ENCODE measurements around the gene ATP9B.

DNA sequence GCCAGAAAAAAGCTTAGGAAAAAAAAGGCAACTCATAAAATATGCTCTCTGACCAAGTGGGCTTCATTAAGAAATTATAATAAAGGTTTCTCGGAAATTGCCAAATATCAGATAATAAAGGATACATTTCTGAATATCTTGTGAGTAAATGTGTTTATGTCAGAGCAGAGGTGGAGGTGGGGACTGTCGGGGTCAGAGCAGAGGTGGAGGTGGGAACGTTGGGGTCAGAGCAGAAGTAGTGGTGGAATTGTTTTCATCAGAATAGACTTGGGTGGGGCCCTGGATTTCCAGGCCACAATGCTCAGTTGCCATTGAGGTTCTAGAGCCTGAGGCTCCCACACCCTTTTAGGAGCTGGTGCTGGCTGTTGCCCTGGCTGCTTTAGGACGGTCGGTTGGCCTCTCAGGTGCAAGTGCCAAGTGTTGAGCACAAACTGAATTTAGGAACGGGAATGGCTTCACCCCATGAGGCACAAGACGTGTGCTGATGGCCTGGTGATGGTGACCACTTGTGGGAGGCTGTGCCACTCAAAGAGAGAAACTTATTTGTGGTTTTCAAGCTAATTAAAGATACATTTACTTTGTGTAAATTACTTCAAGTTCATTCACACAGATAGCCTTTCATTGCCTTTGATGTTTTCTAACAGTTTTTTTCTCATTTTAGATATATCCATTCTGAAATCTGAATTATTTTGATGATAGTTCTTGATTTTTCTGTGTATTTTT lies 131.5 kb downstream of the ATP9B start:
- TF ChIP-seq POLR2A (IDR thresholded peaks at IDR 0.05), result no peak
- TF ChIP-seq, protein P1, sequence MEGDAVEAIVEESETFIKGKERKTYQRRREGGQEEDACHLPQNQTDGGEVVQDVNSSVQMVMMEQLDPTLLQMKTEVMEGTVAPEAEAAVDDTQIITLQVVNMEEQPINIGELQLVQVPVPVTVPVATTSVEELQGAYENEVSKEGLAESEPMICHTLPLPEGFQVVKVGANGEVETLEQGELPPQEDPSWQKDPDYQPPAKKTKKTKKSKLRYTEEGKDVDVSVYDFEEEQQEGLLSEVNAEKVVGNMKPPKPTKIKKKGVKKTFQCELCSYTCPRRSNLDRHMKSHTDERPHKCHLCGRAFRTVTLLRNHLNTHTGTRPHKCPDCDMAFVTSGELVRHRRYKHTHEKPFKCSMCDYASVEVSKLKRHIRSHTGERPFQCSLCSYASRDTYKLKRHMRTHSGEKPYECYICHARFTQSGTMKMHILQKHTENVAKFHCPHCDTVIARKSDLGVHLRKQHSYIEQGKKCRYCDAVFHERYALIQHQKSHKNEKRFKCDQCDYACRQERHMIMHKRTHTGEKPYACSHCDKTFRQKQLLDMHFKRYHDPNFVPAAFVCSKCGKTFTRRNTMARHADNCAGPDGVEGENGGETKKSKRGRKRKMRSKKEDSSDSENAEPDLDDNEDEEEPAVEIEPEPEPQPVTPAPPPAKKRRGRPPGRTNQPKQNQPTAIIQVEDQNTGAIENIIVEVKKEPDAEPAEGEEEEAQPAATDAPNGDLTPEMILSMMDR (IDR thresholded peaks at IDR 0.05), result no peak
- no peak for TF ChIP-seq POLR2AphosphoS5 (IDR thresholded peaks at IDR 0.05; ENCODE audit: insufficient read depth in 1 of 2, low read depth in 1 of 2)

Measured in vagina (tissue), 2 donors.